Islet precursor cell (in vitro differentiated cells): Measurements from ENCODE around the gene TNFRSF8.

Experiments used
- DNase-seq: peaks from one replicate; pipeline ENCODE4 v3.0.0-alpha.2; 2018

TNFRSF8 gene

GRCh38 chr1:12177156-12177998 lies 114.3 kb downstream of the TNFRSF8 start:
- no peak for DNase-seq

GRCh38 chr1:12177999-12178441 lies 114.9 kb downstream of the TNFRSF8 start:
- DNase-seq: no peak

GRCh38 chr1:12178511-12178910 lies 115.4 kb downstream of the TNFRSF8 start:
- DNase-seq: no peak

DNA sequence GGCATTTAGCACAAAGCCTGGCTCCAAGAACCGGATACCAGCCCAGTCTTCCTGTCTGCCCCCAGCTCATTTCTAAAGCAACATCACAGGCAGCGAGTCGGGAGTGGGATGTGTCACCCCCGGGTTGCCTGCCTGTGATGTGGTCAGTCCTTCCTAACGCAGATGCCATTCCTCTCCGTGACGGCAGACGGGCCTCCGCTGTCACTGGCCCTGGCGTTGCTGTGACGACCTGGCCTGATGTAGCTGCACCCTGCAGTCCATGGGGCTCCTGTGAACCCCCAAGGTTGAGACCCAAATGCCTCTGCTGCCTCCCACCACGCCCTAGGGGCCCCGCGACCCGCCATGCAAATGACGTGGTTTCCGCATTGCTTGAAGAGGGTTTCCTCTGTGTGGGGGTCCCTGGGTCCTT lies 116.0 kb downstream of the TNFRSF8 start:
- DNase-seq: peak; percentile 88

GRCh38 chr1:12179676-12180075 lies 116.6 kb downstream of the TNFRSF8 start:
- no peak for DNase-seq

DNA sequence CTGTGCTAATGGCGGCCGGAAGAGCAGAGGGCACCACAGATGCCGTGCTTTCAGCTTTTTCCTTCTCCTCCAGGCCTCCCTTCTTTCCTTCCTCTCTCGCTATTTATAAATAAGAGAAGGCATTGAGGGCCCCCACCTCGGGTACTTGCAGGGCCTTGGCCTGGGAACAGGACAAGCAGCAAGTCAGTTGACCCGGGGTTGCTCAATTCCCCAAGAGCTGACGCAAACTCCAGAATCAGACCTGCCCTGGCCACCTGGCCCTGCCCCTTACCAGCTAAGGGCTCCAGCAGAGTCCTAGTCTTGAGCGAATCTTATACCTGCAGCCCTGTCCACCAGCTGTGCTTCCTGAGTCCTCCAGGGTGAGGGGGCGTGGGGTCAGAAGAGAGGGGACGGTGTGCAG lies 117.2 kb downstream of the TNFRSF8 start:
- no peak for DNase-seq

GRCh38 chr1:12180903-12181302 lies 117.8 kb downstream of the TNFRSF8 start:
- no peak for DNase-seq

DNA sequence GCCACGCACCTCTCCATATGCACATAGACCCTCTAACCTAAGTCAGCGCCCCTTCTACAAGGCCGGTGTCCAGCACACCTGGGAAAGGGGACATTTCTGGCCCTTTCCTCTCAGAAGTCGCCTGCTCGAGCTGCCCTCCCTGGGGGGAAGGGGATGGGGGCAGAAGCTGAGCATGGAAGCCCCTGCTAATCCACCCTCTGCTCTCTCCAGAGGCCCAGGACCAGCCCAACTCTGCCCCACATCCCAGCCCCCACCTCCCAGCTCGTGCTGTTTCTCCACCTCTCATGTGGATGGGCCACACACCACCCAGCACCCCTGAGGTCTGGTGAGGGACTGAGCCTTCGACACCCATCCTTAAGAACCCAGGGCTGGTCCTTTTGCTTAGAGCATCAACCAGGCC lies 118.5 kb downstream of the TNFRSF8 start:
- no peak for DNase-seq

- DNase-seq: no peak
Observed at GRCh38 chr1:12182410-12182984, 119.4 kb downstream of the TNFRSF8 start.

DNA sequence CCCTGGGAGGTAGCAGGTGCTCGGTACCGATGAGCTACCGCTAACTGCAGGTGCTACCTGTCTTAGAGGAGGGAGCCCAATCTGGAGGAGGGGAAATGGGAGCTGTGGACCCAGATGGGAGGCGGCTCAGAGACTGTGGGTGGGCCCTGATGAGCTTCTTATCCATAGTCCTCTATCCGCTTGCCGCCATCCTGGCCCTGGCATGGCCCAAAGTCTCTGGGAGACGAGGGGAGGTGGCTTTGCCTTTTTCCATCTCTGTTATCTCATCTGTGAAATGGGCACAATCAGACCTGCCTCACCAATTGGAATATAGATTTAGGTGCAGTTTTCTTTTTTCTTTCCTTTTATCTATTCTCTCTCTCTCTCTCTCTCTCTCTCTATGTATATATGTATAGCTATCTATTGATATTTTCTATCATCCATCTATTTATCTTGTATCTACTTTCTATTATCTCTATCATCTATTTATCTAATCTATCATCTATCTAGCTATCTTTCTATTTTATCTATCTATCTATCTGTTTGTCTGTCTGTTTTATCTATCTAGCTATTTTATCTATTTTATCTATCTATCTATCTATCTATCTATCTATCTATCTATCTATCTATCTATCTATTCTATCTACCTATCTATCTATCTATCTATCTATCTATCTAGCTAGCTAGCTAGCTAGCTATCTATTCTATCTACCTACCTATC lies 120.1 kb downstream of the TNFRSF8 start:
- no peak for DNase-seq

GRCh38 chr1:12184008-12184681 lies 121.0 kb downstream of the TNFRSF8 start:
- DNase-seq: peak; percentile 96

DNA sequence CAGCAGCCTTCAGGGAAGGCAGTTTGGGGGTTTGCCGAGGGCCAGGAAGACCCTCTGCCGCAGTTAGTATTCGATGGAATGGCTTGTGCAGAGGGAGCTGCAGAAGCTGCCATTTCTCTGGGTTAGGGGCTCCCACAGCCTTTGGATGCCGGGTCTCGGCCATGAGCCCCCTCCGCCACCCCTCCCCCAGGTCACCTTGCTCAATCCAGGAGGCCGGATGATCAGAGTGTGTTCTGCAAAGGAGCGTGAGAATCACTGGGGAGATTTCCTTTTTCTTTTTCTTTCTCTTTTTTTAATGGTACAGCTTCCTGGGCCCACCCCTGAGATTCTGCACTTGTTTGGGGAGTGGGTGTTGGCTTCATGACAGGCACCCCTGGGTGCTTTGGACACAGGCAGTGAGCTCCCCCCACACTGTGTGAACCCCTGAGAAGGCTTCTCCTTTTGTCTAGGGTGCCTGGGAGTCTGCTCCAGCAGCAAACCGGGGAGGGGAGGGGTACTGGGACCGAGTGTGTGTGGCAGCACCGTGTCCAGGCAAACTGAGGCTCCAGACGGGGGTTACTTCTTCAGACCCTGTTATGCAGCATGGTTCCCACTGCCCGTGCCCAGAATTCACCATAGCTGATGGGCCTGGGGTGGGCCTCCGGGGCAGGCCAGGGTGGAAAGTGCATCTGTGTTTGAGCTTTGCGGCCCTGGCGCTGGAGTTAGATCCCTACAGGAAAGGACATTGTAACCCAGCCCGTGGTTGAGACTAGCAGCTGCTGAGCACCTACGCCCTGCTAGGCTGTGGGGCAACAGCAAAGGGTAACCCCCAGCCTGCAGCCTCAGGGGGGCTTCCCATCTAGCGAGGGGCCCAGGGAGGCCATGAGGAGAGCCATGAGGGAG lies 122.2 kb downstream of the TNFRSF8 start:
- no peak for DNase-seq

DNA sequence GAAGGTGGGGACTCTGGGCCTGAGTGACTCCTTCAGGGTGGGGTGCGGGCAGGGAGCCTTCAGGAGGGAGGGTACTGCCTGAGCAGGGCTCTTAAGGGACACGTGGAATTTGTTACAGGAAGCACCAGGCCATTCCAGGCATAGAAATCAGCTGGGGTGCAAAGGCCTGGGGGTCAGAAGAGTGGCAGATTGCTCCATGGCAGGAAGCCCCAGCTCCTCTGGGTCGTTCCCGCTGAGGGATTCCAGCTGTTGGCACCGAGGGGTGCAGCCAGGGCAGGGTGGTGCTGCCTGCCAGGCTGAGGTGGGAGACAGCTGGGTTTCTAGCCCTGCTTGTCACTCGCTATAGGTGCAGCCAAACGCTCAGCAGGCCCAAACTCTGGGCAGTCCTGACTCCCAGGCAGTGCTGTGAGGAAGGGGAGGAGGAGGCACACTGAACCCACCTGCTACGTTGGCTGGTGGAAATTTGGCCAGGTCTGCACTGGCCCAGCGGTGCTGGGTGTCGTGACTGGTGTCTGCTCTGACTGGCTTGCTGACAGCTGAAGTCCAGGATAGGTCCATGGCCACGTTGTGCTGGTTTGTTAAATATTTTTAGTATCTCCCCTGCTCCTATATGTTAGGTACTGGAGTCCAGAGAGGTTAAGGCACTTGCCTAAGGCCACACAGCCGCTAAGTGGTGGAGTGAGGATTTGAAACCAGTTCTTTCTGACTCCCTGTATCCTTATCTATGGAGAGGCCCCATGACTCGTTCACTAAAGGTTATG lies 123.0 kb downstream of the TNFRSF8 start:
- no peak for DNase-seq

DNA sequence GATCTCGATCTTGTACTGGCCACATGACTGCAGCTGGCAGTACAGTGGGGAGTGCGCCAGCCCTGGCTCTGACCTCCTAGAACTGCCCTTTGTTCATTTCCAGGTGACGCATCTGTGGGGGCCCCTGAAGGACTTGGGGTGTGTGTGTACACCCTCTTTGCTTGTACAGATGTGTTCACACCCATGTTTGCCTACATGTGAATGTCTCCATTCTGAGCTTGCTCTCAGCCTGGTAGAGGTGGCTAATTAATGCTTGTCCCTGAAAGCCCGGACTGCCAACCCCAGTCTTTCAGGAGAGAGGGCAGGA lies 123.5 kb downstream of the TNFRSF8 start:
- DNase-seq: no peak

GRCh38 chr1:12188115-12188514 lies 125.0 kb downstream of the TNFRSF8 start:
- no peak for DNase-seq

- DNase-seq: no peak
Observed at GRCh38 chr1:12188657-12189327, 125.7 kb downstream of the TNFRSF8 start.

DNA sequence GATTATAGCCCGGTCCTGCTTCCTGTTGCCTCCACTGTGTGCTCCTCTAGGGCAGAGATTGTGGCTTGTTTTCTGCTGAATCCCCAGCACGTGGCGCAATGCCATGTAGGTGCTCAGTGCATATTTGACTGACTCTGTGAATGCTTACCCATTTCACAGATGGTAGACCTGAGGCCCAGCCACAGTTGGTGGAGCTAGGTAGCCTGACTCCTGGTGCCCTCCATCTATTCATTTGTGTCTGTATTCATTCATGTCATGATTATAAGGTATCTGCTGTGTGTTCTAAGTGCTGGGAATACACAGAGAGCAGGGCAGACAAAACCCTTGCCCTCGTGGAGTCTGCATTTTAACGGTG lies 126.2 kb downstream of the TNFRSF8 start:
- DNase-seq: no peak

- DNase-seq: no peak
Observed at GRCh38 chr1:12191242-12192032, 128.3 kb downstream of the TNFRSF8 start.
